ENCODE results near the gene CPPED1. TPM values are rescaled to one million over a fixed set of nuclear protein-coding genes. Genes with fewer than 3 reads are reported as not detected.

The CPPED1 gene
- total RNA-seq, 1 experiment from 2014 or later: 7.9 TPM

- Histone ChIP-seq H2AK5ac (ENCODE audit: insufficient read length, low read length) (no peak overlapping the region), H3K27me3 (ENCODE audit: insufficient read depth, low read length) (no peaks in the 10 kb centered on the region), H2BK20ac (ENCODE audit: low read depth, low read length, poor library complexity, severe bottlenecking) (no peak overlapping the region), H3K18ac (ENCODE audit: insufficient read length, low read depth, low read length) (no peak overlapping the region), H4K91ac (ENCODE audit: insufficient read length, low read depth, low read length) (no peak overlapping the region), H3K4me1 (ENCODE audit: insufficient read depth, low read length) (no peaks in the 10 kb centered on the region; the same call in 1 of the 2 replicates), H3K4me2 (ENCODE audit: insufficient read depth, insufficient read length, low read length) (no peak overlapping the region), H3K23ac (ENCODE audit: insufficient read length, low read depth, low read length) (no peak overlapping the region), H3K9me3 (ENCODE audit: control insufficient read depth, low read depth, low read length) (no peaks in the 10 kb centered on the region), H2BK120ac (ENCODE audit: low read depth, low read length, poor library complexity, severe bottlenecking) (no peak overlapping the region), H3K27ac (ENCODE audit: insufficient read length, low read depth, low read length) (no peak overlapping the region), H4K5ac (ENCODE audit: insufficient read length, low read depth, low read length) (no peak overlapping the region), H3K23me2 (ENCODE audit: insufficient read length, low read depth, low read length, poor library complexity, severe bottlenecking) (no peaks in the 10 kb centered on the region), H4K20me1 (ENCODE audit: control insufficient read depth, insufficient read depth, insufficient read length) (no peaks in the 10 kb centered on the region), H4K8ac (replicated peaks; ENCODE audit: insufficient read length, low read depth, low read length) (no peak overlapping the region), H3K56ac (ENCODE audit: insufficient read length, low read depth, low read length) (no peak overlapping the region), H3K79me1 (ENCODE audit: insufficient read depth, low read depth, low read length, poor library complexity, severe bottlenecking) (no peaks in the 10 kb centered on the region), H3K79me2 (ENCODE audit: insufficient read depth, low read length) (no peaks in the 10 kb centered on the region), H2AFZ (ENCODE audit: low read length) (no peak overlapping the region), H2BK15ac (ENCODE audit: low read depth, low read length) (no peak overlapping the region), H3T11ph (ENCODE audit: low read length) (no peak overlapping the region), H2BK12ac (ENCODE audit: insufficient read length, low read depth, low read length) (no peak overlapping the region), H2BK5ac (ENCODE audit: insufficient read length, low read length) (no peak overlapping the region), H3K14ac (ENCODE audit: insufficient read depth, low read length) (no peak overlapping the region), H3K9ac (ENCODE audit: extremely low read depth, insufficient read length, low read length) (no peak overlapping the region), H3K4ac (ENCODE audit: low read depth, low read length) (no peak overlapping the region)
- TF ChIP-seq, protein P1, sequence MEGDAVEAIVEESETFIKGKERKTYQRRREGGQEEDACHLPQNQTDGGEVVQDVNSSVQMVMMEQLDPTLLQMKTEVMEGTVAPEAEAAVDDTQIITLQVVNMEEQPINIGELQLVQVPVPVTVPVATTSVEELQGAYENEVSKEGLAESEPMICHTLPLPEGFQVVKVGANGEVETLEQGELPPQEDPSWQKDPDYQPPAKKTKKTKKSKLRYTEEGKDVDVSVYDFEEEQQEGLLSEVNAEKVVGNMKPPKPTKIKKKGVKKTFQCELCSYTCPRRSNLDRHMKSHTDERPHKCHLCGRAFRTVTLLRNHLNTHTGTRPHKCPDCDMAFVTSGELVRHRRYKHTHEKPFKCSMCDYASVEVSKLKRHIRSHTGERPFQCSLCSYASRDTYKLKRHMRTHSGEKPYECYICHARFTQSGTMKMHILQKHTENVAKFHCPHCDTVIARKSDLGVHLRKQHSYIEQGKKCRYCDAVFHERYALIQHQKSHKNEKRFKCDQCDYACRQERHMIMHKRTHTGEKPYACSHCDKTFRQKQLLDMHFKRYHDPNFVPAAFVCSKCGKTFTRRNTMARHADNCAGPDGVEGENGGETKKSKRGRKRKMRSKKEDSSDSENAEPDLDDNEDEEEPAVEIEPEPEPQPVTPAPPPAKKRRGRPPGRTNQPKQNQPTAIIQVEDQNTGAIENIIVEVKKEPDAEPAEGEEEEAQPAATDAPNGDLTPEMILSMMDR (conservative IDR thresholded peaks at IDR 0.05): no peak
- no peak for DNase-seq
- peaks cover 14 to 21% of the 10 kb centered on the region in 2 experiments for H3K4me1 Mint-ChIP-seq
- H3K27me3 Mint-ChIP-seq (ENCODE audit: low read depth): no peaks in the 10 kb centered on the region
- H3K36me3 Mint-ChIP-seq (ENCODE audit: insufficient read depth in 1 of 3, low read depth in 3 of 3): no peaks in the 10 kb centered on the region
- no peak overlapping the region for H3K4me3 Mint-ChIP-seq
- no peaks in the 10 kb centered on the region for H3K9me3 Mint-ChIP-seq
- H3K27ac Mint-ChIP-seq: no peak overlapping the region; a peak in 1 of 7 replicates
- no CpG with 5 or more reads among the region's 5 CpGs for WGBS (ENCODE audit: extremely low coverage, insufficient read length, low lambda C conversion rate)
Observed at GRCh38 chr16:12758031-12758669, 45.5 kb downstream of the CPPED1 start.
